Heart right ventricle (tissue), 16 donors: ENCODE results near the gene ATP1A4. TPM values are rescaled to one million over a fixed set of nuclear protein-coding genes. Genes with fewer than 3 reads are reported as not detected.

Source experiments
- ATAC-seq, 8 donors: fragments of 200-7000 bp; cut with Tn5 transposase; one replicate each; pipeline ENCODE4 v1.9.1; 2020; ENCODE audit warnings: mild to moderate bottlenecking in 8 of 8, moderate library complexity in 8 of 8, moderate number of reproducible peaks in 1 of 8
- DNase-seq, 2 donors: peaks; one replicate each; pipeline ENCODE4 v3.0.0-alpha.2; 2020
- H3K27ac ChIP-seq, 10 donors: fragments of 200-600 bp; sonication (generic) in 2 of 10; one replicate each; pipeline versions ENCODE4 v1.5.0 to v1.8.0; 2020 to 2022; ENCODE audit warnings: mild to moderate bottlenecking in 3 of 10
- H3K27me3 ChIP-seq, 7 donors: fragments of 200-600 bp; one replicate each; pipeline ENCODE4 v1.8.0; 2021 to 2022; ENCODE audit warnings: mild to moderate bottlenecking in 2 of 7
- H3K36me3 ChIP-seq, 9 donors: fragments of 200-600 bp; sonication (generic) in 1 of 9; one replicate each; pipeline versions ENCODE4 v1.5.0 to v1.8.0; 2020 to 2022; ENCODE audit warnings: mild to moderate bottlenecking in 2 of 9
- H3K4me1 ChIP-seq, 9 donors: fragments of 200-600 bp; sonication (generic) in 1 of 9; one replicate each; pipeline versions ENCODE4 v1.5.0 to v1.8.0; 2020 to 2022; ENCODE audit warnings: mild to moderate bottlenecking in 4 of 9
- H3K4me3 ChIP-seq, 10 donors: fragments of 200-600 bp; sonication (generic) in 2 of 10; one replicate each; pipeline versions ENCODE4 v1.5.0 to v1.8.0; 2020 to 2022; ENCODE audit warnings: mild to moderate bottlenecking in 7 of 10, moderate library complexity in 2 of 10
- H3K9me3 ChIP-seq, 11 donors: fragments of 200-600 bp in 10 of 11; sonication (generic) in 2 of 11; one replicate each; pipeline versions ENCODE4 v1.5.0 to v1.8.0; 2013 to 2022; ENCODE audit warnings: mild to moderate bottlenecking in 2 of 11, control low read depth in 1 of 11, moderate library complexity in 1 of 11
- WGBS, 2 donors: extraction: QIAGEN DNeasy Blood & Tissue Kit; methylation state at CpG; one replicate each; pipeline ENCODE4 v1.1.7; 2013; ENCODE audit warnings: inconsistent platforms in 1 of 2; 5-methylcytosine and 5-hydroxymethylcytosine counted together
- intact Hi-C, 10 donors: fragments of 100-400 bp; cut with DNase I; formaldehyde crosslinking; loops; one replicate each; pipeline versions ENCODE4 v1.11.1 to v1.14.2; 2022
- polyA plus RNA-seq, 2 donors: library from polyadenylated mRNA; stranded (reverse); fragments of 200-250 nt; gene quantifications; one replicate each; pipeline ENCODE4 v1.2.3, GENCODE V29; 2013
- total RNA-seq, 10 donors: library from RNA; stranded (reverse); fragmentation: NEBNext Ultra II Directional in 3 of 10; extraction: Animal tissue kit (Norgen Biotek cat#: 25700) in 3 of 10; gene quantifications; one replicate each; pipeline versions ENCODE4 v1.2.1 to v1.2.4, GENCODE V29; 2021 to 2023
- TF ChIP-seq, protein P1 (sequence below), 9 donors: fragments of 200-600 bp; sonication (generic) in 2 of 9; IDR thresholded peaks; one replicate each; pipeline versions ENCODE4 v1.5.0 to v1.8.0; 2021 to 2022; ENCODE audit warnings: antibody characterized with exemption in 9 of 9, mild to moderate bottlenecking in 5 of 9, moderate library complexity in 1 of 9
- donor health status: Arrhythmogenic right ventricular cardiomyopathy.
- donor health status: ischemic (EF 13 %, LVEDD 7.1; RV severe dilation, severe dysfunction).
- donor health status: healthy with polysubstance abuse.
- donor health status: DM: no; HTN: yes; CAD: no.
- donor health status: DM: no; HTN: no; CAD: no.
- donor health status: ischemic (EF 25% LVEDD 6.9; RV normal size, moderate dysfunction).
- donor health status: ischemic (EF 25% LVEDD 5.7; RV mildly dilated, moderate dysfunction).
- donor health status: healthy.
- donor health status: DM: yes; HTN: yes; CAD: no.
- donor health status: Ischemic cardiomyopathy.
- donor health status: ischemic (EF 35%, LVEDD 5.7; RV mildly dilated, moderate dysfunction).
- donor health status: nonischemic (EF 11% LVEDD 7.7; RV severe dilation, severe dysfunction).
- donor health status: DM: yes; HTN: yes; CAD: no.
- donor health status: PGD.
- donor health status: ischemic (EF 29% LVEDD 5.4; RV normal size, mild dysfunction).
- donor health status: nonischemic (EF 23%, LVEDD 6.1; RV moderate dilation, normal function).

Gene ATP1A4
- total and polyA plus RNA-seq, 12 donors: 0.04 to 1.5 (median 0.29) TPM; not detected in 5

DNA sequence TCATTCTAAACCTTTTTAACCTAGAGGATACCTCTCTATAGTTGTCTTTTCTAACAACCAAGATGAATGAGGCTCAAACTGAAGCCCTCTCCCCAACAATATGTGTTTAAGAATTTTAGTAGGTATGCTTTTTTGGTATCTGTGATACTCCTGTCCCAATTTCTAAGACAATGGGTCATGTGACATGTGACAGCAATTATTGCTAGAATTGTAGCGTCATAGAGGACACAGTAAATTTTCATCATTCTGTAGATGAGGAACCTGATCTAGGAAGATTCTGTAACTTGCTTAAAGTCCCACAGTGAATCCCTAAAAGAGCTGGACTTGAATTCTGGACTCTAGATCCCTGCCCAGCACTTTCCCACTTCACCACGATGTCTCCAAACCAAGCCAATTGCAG is 27.3 kb downstream of the ATP1A4 start:
- WGBS, 2 donors: 92% methylated on average over 2 of the region's 2 CpGs
- H3K27ac ChIP-seq: no peak overlapping the region
- intact Hi-C loops: no loop called here
- ATAC-seq: no peak
- H3K9me3 ChIP-seq: no peaks in the 10 kb centered on the region
- H3K4me1 ChIP-seq: no peaks in the 10 kb centered on the region
- TF ChIP-seq, protein P1, sequence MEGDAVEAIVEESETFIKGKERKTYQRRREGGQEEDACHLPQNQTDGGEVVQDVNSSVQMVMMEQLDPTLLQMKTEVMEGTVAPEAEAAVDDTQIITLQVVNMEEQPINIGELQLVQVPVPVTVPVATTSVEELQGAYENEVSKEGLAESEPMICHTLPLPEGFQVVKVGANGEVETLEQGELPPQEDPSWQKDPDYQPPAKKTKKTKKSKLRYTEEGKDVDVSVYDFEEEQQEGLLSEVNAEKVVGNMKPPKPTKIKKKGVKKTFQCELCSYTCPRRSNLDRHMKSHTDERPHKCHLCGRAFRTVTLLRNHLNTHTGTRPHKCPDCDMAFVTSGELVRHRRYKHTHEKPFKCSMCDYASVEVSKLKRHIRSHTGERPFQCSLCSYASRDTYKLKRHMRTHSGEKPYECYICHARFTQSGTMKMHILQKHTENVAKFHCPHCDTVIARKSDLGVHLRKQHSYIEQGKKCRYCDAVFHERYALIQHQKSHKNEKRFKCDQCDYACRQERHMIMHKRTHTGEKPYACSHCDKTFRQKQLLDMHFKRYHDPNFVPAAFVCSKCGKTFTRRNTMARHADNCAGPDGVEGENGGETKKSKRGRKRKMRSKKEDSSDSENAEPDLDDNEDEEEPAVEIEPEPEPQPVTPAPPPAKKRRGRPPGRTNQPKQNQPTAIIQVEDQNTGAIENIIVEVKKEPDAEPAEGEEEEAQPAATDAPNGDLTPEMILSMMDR (IDR thresholded peaks at IDR 0.05): no peak
- DNase-seq: no peak
- no peaks in the 10 kb centered on the region for H3K36me3 ChIP-seq
- H3K4me3 ChIP-seq: no peak overlapping the region
- peaks cover 0 to 4% (median 0%) of the 10 kb centered on the region in 7 donors for H3K27me3 ChIP-seq

- ATAC-seq (no peak), DNase-seq (no peak)
- Histone ChIP-seq H3K27ac (no peak overlapping the region), H3K4me3 (no peak overlapping the region), H3K9me3 (no peaks in the 10 kb centered on the region), H3K4me1 (no peaks in the 10 kb centered on the region), H3K36me3 (no peaks in the 10 kb centered on the region), H3K27me3 (no peaks in the 10 kb centered on the region)
- WGBS, 2 donors: 85 to 86% methylated on average over 4 of the region's 4 CpGs
- TF ChIP-seq, protein P1 (IDR thresholded peaks at IDR 0.05): no peak
- intact Hi-C loops: no loop called here
Observed at GRCh38 chr1:160179336-160179735, 27.9 kb downstream of the ATP1A4 start.

GRCh38 chr1:160186246-160186645 is 34.8 kb downstream of the ATP1A4 start:
- TF ChIP-seq, protein P1 (IDR thresholded peaks at IDR 0.05): no peak
- H3K36me3 ChIP-seq: no peaks in the 10 kb centered on the region
- H3K4me1 ChIP-seq: peaks cover 9 to 23% (median 14%) of the 10 kb centered on the region in 9 donors
- no peaks in the 10 kb centered on the region for H3K9me3 ChIP-seq
- H3K4me3 ChIP-seq: no peak overlapping the region
- DNase-seq (no peak), ATAC-seq (no peak)
- WGBS, 2 donors: 90 to 91% methylated on average over 7 of the region's 7 CpGs
- no peak overlapping the region for H3K27ac ChIP-seq
- intact Hi-C loops: no loop called here
- H3K27me3 ChIP-seq: no peaks in the 10 kb centered on the region

DNA sequence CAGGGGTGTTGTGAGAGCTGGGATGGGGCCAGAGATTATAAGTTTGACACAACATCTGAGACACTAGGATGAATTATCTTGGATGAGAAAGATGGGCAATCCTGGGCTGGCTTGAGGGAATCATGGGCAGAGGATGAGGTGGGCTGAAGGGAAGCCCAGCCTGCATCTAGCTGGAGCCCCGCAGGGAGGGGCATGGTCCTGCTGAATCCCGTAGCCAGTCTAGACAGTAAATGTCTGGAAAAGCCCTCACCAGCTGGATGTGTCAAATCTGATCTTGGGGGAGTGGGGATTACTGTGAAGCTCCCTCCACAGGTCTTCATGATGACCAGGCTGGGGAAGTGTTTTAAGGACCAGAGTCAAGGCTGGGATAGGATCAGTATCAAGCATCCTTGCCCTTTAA is 35.3 kb downstream of the ATP1A4 start:
- H3K9me3 ChIP-seq: no peaks in the 10 kb centered on the region
- intact Hi-C loops: no loop called here
- H3K36me3 ChIP-seq: no peaks in the 10 kb centered on the region
- no peak for DNase-seq
- no peak overlapping the region for H3K4me3 ChIP-seq
- TF ChIP-seq, protein P1 (IDR thresholded peaks at IDR 0.05): no peak
- H3K27me3 ChIP-seq: no peaks in the 10 kb centered on the region
- ATAC-seq: no peak
- H3K4me1 ChIP-seq: peaks cover 9 to 28% (median 14%) of the 10 kb centered on the region in 9 donors
- H3K27ac ChIP-seq: no peak overlapping the region
- 60 to 70% methylated on average over 2 of the region's 2 CpGs for WGBS, 2 donors
